ENCODE measurements around the gene LARGE1. TPM values are rescaled to one million over a fixed set of nuclear protein-coding genes. Genes with fewer than 3 reads are reported as not detected.

Gene LARGE1
- total RNA-seq, 2 donors from 2014 or later, result 12.5 to 21.1 TPM

DNA sequence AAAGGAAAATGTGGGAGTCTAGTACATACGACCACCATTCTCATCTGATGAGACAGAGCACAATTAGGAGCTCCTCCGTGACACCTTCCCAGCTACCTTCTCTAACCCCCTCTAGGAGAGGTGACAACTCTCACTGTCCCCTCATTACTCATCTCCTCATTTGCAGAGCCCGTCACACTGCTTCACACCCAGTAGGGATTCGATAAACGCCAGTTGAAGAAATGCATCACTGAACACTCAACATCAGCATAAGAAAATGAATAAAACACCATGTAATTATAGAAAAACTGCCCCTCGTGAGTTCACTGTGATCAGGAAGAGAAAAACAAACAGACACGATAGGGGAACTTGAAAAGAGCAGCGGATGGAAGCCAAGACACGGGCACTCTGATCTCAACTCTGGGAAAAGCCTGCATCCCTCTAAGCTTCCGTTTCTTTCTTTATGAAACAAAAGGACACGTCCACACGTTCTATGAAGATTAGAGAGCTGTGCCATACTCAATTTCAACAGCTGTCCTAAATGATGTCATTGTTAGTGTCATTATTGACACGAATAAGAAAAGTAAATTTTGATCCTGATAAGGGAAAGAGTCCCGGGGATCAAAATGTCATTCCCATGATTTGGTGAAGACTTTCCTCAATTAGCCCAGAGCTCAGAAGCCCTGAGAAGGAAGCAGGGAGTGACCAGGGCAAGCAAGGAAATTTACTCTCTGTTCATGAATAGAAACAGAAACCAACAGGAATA lies 356.9 kb downstream of the LARGE1 start:
- 37 to 58% methylated on average over 14 of the region's 14 CpGs for WGBS, 2 donors
- TF ChIP-seq, protein P1, sequence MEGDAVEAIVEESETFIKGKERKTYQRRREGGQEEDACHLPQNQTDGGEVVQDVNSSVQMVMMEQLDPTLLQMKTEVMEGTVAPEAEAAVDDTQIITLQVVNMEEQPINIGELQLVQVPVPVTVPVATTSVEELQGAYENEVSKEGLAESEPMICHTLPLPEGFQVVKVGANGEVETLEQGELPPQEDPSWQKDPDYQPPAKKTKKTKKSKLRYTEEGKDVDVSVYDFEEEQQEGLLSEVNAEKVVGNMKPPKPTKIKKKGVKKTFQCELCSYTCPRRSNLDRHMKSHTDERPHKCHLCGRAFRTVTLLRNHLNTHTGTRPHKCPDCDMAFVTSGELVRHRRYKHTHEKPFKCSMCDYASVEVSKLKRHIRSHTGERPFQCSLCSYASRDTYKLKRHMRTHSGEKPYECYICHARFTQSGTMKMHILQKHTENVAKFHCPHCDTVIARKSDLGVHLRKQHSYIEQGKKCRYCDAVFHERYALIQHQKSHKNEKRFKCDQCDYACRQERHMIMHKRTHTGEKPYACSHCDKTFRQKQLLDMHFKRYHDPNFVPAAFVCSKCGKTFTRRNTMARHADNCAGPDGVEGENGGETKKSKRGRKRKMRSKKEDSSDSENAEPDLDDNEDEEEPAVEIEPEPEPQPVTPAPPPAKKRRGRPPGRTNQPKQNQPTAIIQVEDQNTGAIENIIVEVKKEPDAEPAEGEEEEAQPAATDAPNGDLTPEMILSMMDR (IDR thresholded peaks at IDR 0.05), result no peak
- Histone ChIP-seq H3K27me3 (no peaks in the 10 kb centered on the region), H3K4me1 (peaks cover 36% of the 10 kb centered on the region), H3K4me3 (no peak overlapping the region), H3K36me3 (replicated peaks in 1 of 2; ENCODE audit: insufficient read depth in 1 of 2, low read depth in 2 of 2) (no peaks in the 10 kb centered on the region), H3K9me3 (no peaks in the 10 kb centered on the region), H3K27ac (peak overlapping the region in 1 of 4 donors; percentile 50)
- ATAC-seq (peak; percentile 38), DNase-seq (no peak)
- intact Hi-C loops (cut with DNase I), result no loop called here

DNA sequence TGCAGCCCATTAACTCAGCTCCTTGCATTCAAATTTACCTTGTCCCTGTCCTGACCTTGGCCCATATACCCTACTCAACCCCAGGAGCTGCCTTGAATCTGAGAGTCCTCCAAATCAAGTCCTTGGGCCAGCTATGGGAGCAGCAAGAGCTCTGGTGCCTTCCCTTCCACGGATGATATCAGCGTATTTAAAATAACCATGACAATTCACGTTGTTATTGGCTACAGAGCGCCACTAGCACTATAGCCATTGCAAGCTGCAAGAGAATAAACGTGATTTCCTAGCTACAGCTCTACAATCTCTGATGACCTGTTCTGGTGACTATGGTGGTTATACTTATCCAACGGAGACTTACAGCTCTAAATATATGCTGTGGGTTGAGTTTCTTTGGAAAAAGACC lies 357.8 kb downstream of the LARGE1 start:
- Histone ChIP-seq H3K27ac (no peak overlapping the region), H3K4me1 (peaks cover 31% of the 10 kb centered on the region), H3K9me3 (no peaks in the 10 kb centered on the region), H3K4me3 (no peak overlapping the region), H3K27me3 (no peaks in the 10 kb centered on the region), H3K36me3 (replicated peaks in 1 of 2; ENCODE audit: insufficient read depth in 1 of 2, low read depth in 2 of 2) (no peaks in the 10 kb centered on the region)
- DNase-seq (no peak), ATAC-seq (no peak)
- WGBS, 2 donors, result 80 to 86% methylated on average over 6 of the region's 6 CpGs
- TF ChIP-seq, protein P1 (IDR thresholded peaks at IDR 0.05), result no peak
- no peak for TF ChIP-seq POLR2A (IDR thresholded peaks at IDR 0.05)
- intact Hi-C loops (cut with DNase I), result no loop called here

DNA sequence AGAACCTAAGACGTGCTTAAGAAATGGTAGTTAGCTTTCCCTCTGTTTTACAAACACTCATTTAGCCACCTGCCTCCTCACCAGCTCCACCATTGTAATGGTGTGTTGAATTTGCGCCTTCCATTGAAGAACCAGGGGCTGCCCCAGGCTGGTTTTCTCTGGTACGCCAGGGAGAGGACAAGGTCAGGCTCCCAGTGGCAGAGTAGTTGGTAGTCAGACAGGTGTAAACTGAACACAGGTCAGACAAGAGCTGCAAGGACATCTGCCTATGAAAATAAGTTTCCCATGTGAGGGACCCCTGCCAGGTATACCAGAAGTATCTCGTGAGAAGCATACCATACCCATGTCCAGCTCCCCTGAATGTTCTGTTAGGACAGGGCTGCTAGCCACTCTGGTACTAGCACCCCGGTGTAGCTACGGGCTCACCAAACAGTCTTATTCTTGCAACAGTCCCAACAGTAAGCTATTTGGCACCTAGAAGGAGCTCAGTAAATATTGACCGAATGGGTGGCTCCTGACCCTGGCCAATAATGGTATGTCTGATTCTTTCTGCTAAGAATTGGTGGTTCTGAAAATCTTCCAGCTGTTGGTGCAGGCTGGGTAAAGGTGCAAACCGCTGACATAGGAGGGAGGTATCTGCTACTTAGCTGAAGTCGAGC lies 359.0 kb downstream of the LARGE1 start:
- no peak for TF ChIP-seq POLR2A (IDR thresholded peaks at IDR 0.05)
- TF ChIP-seq, protein P1 (IDR thresholded peaks at IDR 0.05), result no peak
- H3K9me3 ChIP-seq, result no peaks in the 10 kb centered on the region

DNA sequence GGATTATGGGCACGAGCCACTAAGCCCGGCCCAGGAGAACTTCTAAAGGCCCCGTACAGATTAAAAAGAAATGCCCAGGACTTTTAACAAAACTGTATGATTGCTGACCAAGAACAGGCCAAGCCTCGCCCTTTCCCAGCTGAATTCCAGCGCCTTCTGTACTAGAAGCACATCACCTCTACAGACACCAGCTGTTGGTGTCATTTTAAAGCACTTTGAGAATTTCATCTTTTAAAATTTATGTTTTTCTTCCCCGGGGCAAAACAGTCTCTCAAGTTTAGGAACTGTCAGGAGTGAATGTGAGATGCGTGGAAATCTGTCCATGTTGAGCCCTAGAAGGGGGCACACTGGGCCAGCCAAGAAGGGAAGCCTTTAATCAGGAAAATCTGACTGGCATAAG lies 362.4 kb downstream of the LARGE1 start:
- DNase-seq (no peak), ATAC-seq (no peak)
- TF ChIP-seq POLR2A (IDR thresholded peaks at IDR 0.05), result no peak
- TF ChIP-seq, protein P1 (IDR thresholded peaks at IDR 0.05), result no peak
- intact Hi-C loops (cut with DNase I), result no loop called here
- no peak overlapping the region for H3K27ac ChIP-seq
- 82 to 93% methylated on average over 7 of the region's 7 CpGs for WGBS, 2 donors
- H3K27me3 ChIP-seq, result no peaks in the 10 kb centered on the region
- no peaks in the 10 kb centered on the region for H3K9me3 ChIP-seq
- no peaks in the 10 kb centered on the region for H3K36me3 ChIP-seq (replicated peaks in 1 of 2; ENCODE audit: insufficient read depth in 1 of 2, low read depth in 2 of 2)
- H3K4me1 ChIP-seq, result peaks cover 25% of the 10 kb centered on the region
- no peak overlapping the region for H3K4me3 ChIP-seq

More for the DNA sequence above, 359.0 kb downstream of the LARGE1 start:
- Histone ChIP-seq H3K4me1 (peaks cover 31% of the 10 kb centered on the region), H3K4me3 (no peak overlapping the region), H3K36me3 (replicated peaks in 1 of 2; ENCODE audit: insufficient read depth in 1 of 2, low read depth in 2 of 2) (no peaks in the 10 kb centered on the region), H3K27me3 (no peaks in the 10 kb centered on the region), H3K27ac (peak overlapping the region in 2 of 4 donors; percentile 11 to 14)
- ATAC-seq (peak; percentile 56), DNase-seq (peak in 3 of 4 donors; percentile 19 to 38 (median 24))
- intact Hi-C loops (cut with DNase I), result no loop called here
- whole genome bisulfite sequencing, 2 donors, result 36 to 40% methylated on average over 9 of the region's 9 CpGs

All from body of pancreas (tissue), 4 donors.